Right cardiac atrium (tissue), 5 donors: ENCODE results near the gene HS1BP3. TPM values are rescaled to one million over a fixed set of nuclear protein-coding genes. Genes with fewer than 3 reads are reported as not detected.

Experiments
- ATAC-seq, 2 donors: fragments of 200-7000 bp; cut with Tn5 transposase; one replicate each; pipeline versions ENCODE4 v1.8.0 to v1.9.1; 2020; ENCODE audit warnings: moderate library complexity in 2 of 2, mild to moderate bottlenecking in 1 of 2
- DNase-seq, 3 donors: peaks; one replicate each; pipeline ENCODE4 v3.0.0-alpha.2; 2020
- H3K27ac ChIP-seq: one replicate; pipeline ENCODE4 v1.5.1; 2013; ENCODE audit warnings: mild to moderate bottlenecking, low read length, control low read depth, moderate library complexity
- H3K27me3 ChIP-seq: one replicate; pipeline ENCODE4 v1.6.1; 2013; ENCODE audit not compliant: control insufficient read depth, insufficient read depth
- H3K4me1 ChIP-seq: one replicate; pipeline ENCODE4 v1.6.1; 2013; ENCODE audit warnings: low read length; ENCODE audit not compliant: control insufficient read depth, insufficient read depth
- H3K4me3 ChIP-seq: one replicate; pipeline ENCODE4 v1.5.1; 2013; ENCODE audit warnings: low read length, control low read depth
- H3K9me3 ChIP-seq: one replicate; pipeline ENCODE4 v1.6.1; 2013; ENCODE audit warnings: low read length; ENCODE audit not compliant: control insufficient read depth
- WGBS: extraction: QIAGEN DNeasy Blood & Tissue Kit; methylation state at CpG from one replicate; pipeline ENCODE4 v1.1.7; 2013; 5-methylcytosine and 5-hydroxymethylcytosine counted together
- intact Hi-C, 4 donors: fragments of 100-400 bp; cut with DNase I; formaldehyde crosslinking; loops; one replicate each; pipeline versions ENCODE4 v1.11.0 to v1.14.0; 2022 to 2023
- polyA plus RNA-seq: library from polyadenylated mRNA; stranded (reverse); fragments of 200-250 nt; gene quantifications from one replicate; pipeline ENCODE4 v1.2.3, GENCODE V29; 2013
- total RNA-seq, 4 donors: library from RNA; stranded (reverse); fragmentation: NEBNext Ultra II Directional; extraction: Animal tissue kit (Norgen Biotek cat#: 25700); gene quantifications; one replicate each; pipeline ENCODE4 v1.2.1, GENCODE V29; 2021
- donor health status: healthy with polysubstance abuse.
- donor health status: DM: no; HTN: yes; CAD: no.
- donor health status: DM: no; HTN: no; CAD: no.
- donor health status: DM: no; HTN: yes; CAD: no; lungs with severe emphysema.
- donor health status: DM: yes; HTN: yes; CAD: no.

HS1BP3 gene
- total and polyA plus RNA-seq, 5 donors: 21.8 to 29.8 (median 26.2) TPM

DNA sequence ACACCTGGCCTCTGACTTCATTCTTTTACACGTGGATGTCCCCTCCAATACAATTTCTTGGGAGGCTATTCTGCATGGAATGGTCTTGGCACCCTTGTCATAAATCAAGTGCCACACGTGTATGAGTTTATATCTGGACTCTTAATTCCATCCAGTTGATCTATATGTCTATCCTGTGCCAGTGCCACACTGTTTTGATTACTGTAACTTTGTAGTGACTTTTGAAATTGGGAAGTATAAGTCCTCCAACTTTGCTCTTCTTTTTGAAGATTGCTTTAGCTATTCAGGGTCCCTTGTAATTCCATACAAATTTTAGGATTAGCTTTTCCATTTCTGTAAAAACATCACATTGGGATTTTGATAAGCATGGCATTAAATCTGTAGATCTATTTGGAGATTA lies 43.5 kb downstream of the HS1BP3 start:
- ATAC-seq (no peak), DNase-seq (no peak)
- Histone ChIP-seq H3K27me3 (no peaks in the 10 kb centered on the region), H3K4me1 (peaks cover 29% of the 10 kb centered on the region), H3K9me3 (no peaks in the 10 kb centered on the region), H3K4me3 (no peak overlapping the region), H3K27ac (no peak overlapping the region)
- 86% methylated on average over 2 of the region's 2 CpGs for WGBS
- intact Hi-C loops: no loop called here

DNA sequence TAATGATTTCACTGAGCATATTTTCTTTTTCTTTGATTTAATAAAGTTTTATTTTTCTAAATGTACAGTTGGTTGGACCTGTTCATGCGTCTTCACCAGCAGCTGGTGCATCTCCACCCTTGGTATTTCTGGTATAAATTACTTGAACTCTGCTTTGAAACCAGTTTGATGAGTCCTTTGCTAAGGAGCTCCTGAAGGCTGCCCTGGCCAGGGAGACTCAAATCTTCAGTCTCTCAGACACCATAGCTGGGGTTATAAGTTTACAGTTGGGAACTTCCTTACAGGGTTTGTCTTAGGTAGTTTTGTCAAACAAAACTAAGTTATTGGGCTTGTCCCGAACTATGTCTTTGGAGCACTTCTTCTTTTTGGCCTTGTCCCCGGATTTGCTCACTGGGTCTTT lies 44.7 kb downstream of the HS1BP3 start:
- intact Hi-C loops: no loop called here
- DNase-seq (no peak), ATAC-seq (no peak)
- Histone ChIP-seq H3K27me3 (no peaks in the 10 kb centered on the region), H3K27ac (no peak overlapping the region), H3K4me1 (peaks cover 25% of the 10 kb centered on the region), H3K9me3 (no peaks in the 10 kb centered on the region), H3K4me3 (no peak overlapping the region)
- WGBS: 76% methylated on average over 3 of the region's 3 CpGs

DNA sequence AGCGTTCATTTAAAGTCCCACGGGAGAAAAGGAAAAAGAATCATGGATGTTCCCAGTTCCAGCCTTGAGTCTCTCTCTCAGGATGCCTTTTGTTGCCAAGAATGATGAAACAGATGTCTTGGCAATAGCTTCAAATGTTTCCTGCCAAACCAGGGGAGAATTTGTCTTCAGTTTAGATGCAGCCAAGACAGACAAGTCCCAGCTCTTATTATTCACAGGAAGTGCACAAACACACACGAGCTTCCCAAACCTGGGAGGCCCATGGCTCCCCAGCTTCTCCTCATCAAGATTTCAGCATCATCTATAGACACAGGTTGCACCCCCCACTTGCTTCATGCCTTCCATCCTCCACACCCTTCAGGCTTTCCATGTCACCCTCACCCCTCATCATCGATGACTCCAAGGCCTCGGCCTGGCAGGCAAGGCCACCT lies 45.9 kb downstream of the HS1BP3 start:
- Histone ChIP-seq H3K9me3 (no peaks in the 10 kb centered on the region), H3K27me3 (no peaks in the 10 kb centered on the region), H3K27ac (peak overlapping the region; percentile 73), H3K4me1 (peaks cover 24% of the 10 kb centered on the region), H3K4me3 (no peak overlapping the region)
- intact Hi-C loops: no loop called here
- WGBS: 48% methylated on average over 5 of the region's 5 CpGs
- ATAC-seq: peak; percentile 58 to 72
- DNase-seq: peak in 2 of 3 donors; percentile 26 to 55

GRCh38 chr2:20604401-20604911 lies 46.4 kb downstream of the HS1BP3 start:
- intact Hi-C loops: no loop called here

GRCh38 chr2:20603791-20604190 lies 47.1 kb downstream of the HS1BP3 start:
- DNase-seq (peak in 2 of 3 donors; percentile 12 to 19), ATAC-seq (no peak)
- Histone ChIP-seq H3K27me3 (no peaks in the 10 kb centered on the region), H3K4me3 (no peak overlapping the region), H3K27ac (no peak overlapping the region), H3K9me3 (no peaks in the 10 kb centered on the region), H3K4me1 (peaks cover 23% of the 10 kb centered on the region)
- intact Hi-C loops: no loop called here
- WGBS: 90% methylated on average over 5 of the region's 5 CpGs

More at GRCh38 chr2:20604401-20604911, 46.4 kb downstream of the HS1BP3 start:
- WGBS: 68% methylated on average over 7 of the region's 7 CpGs
- H3K4me1 ChIP-seq: peaks cover 24% of the 10 kb centered on the region
- H3K27me3 ChIP-seq: no peaks in the 10 kb centered on the region
- H3K4me3 ChIP-seq: no peak overlapping the region
- peak in 1 of 2 donors; percentile 5 for ATAC-seq
- H3K9me3 ChIP-seq: no peaks in the 10 kb centered on the region
- DNase-seq: peak in 2 of 3 donors; percentile 18 to 20
- peak overlapping the region; percentile 73 for H3K27ac ChIP-seq

- intact Hi-C loops: no loop called here
- peaks cover 25% of the 10 kb centered on the region for H3K4me1 ChIP-seq
- no peak overlapping the region for H3K27ac ChIP-seq
- 99% methylated on average over 2 of the region's 2 CpGs for WGBS
- no peak for ATAC-seq
- no peaks in the 10 kb centered on the region for H3K27me3 ChIP-seq
- H3K9me3 ChIP-seq: no peaks in the 10 kb centered on the region
- DNase-seq: no peak
- no peak overlapping the region for H3K4me3 ChIP-seq
Observed at GRCh38 chr2:20602803-20603202, 48.1 kb downstream of the HS1BP3 start.

DNA sequence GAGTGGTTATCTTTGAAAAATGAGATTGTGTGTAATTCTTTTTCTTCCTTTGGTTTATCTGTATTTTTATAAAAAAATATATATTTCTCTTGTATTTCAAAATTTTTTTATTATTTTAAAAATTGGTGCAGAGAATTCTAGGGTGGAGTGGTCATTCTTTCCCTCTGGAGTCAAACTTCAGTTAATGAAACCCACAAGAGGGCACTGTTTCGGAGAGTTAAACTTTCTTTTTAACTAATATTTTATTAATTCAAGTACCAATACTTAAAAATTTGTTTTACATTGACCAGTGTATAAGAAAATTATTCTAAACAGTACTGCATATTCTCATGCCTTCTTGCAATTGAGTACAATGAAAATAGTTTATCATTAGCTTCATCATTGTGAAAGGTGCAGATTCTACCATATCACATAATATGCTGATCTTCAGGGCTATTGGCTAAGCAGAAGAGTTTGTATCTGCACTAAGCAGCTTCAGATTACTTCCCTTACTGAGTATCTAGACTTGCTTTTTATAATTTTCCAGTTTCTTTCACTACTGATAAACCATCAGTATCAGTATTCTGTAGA lies 50.1 kb downstream of the HS1BP3 start:
- DNase-seq: no peak
- H3K9me3 ChIP-seq: no peaks in the 10 kb centered on the region
- ATAC-seq: no peak
- no peak overlapping the region for H3K4me3 ChIP-seq
- intact Hi-C loops: no loop called here
- peaks cover 35% of the 10 kb centered on the region for H3K4me1 ChIP-seq
- no peaks in the 10 kb centered on the region for H3K27me3 ChIP-seq
- WGBS: 51% methylated on average over 1 of the region's 1 CpG
- no peak overlapping the region for H3K27ac ChIP-seq

DNA sequence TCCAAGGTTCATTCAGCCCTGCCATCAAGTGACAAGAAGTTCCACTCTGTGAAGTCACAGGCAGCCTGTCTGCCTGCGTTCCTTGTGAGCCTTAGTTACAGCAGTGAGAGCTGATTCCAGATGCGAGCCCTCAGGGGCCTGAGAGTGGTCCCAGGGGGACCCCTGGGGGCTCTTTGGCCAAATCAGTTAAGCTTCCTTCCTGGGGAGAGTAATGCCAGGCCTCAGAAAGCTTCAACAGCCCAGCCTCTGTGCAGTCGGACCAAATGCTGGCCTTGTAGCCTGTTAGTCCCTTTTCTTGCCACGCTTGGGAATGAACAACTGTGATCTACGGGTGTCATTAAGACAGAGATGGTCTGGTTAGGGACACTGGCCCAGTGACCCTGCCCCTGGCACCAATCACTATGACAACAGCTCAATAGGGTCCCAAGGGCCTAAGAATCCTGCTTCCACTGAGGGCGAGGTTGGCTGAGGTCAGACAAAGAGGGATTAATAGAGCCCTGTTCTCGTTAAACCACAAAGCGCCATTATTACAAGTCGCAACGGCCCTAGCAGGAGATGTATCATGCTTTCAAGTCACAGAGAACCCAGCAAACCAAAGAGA lies 50.9 kb downstream of the HS1BP3 start:
- H3K4me1 ChIP-seq: peaks cover 36% of the 10 kb centered on the region

DNA sequence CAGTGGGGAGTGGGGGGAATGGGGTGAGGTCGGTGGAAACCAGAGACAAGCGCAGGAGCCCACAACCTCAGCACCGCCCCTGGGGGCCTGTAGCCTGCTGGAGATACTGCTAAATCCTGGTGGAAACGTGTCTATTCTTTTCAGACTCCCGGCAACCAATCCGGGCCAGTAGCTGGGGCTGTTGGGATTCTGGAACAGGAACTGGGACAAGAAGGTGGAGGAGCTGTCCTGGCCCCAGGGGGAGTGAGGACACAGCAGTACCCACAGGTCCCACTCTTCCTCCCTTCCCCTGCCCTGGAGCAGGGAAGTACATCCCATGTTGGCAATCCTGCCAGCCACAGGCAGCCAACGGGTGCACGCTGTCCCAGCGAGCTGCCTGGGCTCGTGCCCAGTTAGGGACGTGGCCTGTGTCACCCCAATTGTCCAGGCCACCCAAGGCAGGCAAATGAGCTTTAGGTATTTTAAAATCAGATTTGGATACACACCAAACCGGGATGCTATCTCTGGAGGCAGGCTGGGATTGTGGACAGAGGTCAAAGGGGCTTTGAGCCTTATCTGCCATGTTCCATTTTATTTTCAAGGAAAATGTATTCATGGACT lies 51.8 kb downstream of the HS1BP3 start:
- WGBS: 30% methylated on average over 12 of the region's 12 CpGs
- Histone ChIP-seq H3K27me3 (no peaks in the 10 kb centered on the region), H3K4me3 (no peak overlapping the region), H3K27ac (peak overlapping the region; percentile 86), H3K4me1 (peaks cover 33% of the 10 kb centered on the region), H3K9me3 (no peaks in the 10 kb centered on the region)
- DNase-seq (peak; percentile 79 to 91 (median 91)), ATAC-seq (peak; percentile 78 to 88)
- intact Hi-C loops: no loop called here

More for the DNA sequence above, 50.9 kb downstream of the HS1BP3 start:
- WGBS: 76% methylated on average over 10 of the region's 10 CpGs
- no peak for ATAC-seq
- H3K27ac ChIP-seq: peak overlapping the region; percentile 93
- H3K9me3 ChIP-seq: no peaks in the 10 kb centered on the region
- H3K4me3 ChIP-seq: no peak overlapping the region
- peak in 2 of 3 donors; percentile 52 to 57 for DNase-seq
- intact Hi-C loops: no loop called here
- no peaks in the 10 kb centered on the region for H3K27me3 ChIP-seq

- peak in 1 of 3 donors; percentile 41 for DNase-seq
- H3K27me3 ChIP-seq: no peaks in the 10 kb centered on the region
- no peak for ATAC-seq
- peaks cover 36% of the 10 kb centered on the region for H3K4me1 ChIP-seq
- H3K27ac ChIP-seq: peak overlapping the region; percentile 99
- WGBS: 75% methylated on average over 6 of the region's 6 CpGs
- intact Hi-C loops: no loop called here
- H3K9me3 ChIP-seq: no peaks in the 10 kb centered on the region
- no peak overlapping the region for H3K4me3 ChIP-seq
Observed at GRCh38 chr2:20597860-20598183, 53.1 kb downstream of the HS1BP3 start.
